SK-N-SH (cell line): ENCODE measurements around the gene ARF1. TPM values are rescaled to one million over a fixed set of nuclear protein-coding genes. Genes with fewer than 3 reads are reported as not detected.

ENCODE experiments used
- CTCF ChIA-PET: fragments of 300-600, 350-600 bp; formaldehyde crosslinking; extraction: SDS; loops from one replicate; lab custom pipeline; 2021; lab: Yijun Ruan, JAX
- POLR2A ChIA-PET: fragments of 350-600 bp; sonication (Branson Sonifier 250); formaldehyde crosslinking; extraction: SDS; loops from one replicate; lab custom pipeline; 2020; ENCODE audit warnings: antibody characterized with exemption, inconsistent platforms; lab: Yijun Ruan, JAX
- DNase-seq: peaks from one replicate; pipeline ENCODE4 v3.0.0; 2012
- H2AFZ ChIP-seq: fragments of 200-600 bp; sonication (generic); 2 replicates; pipeline ENCODE4 v1.8.1; 2016; ENCODE audit warnings: antibody characterized with exemption, mild to moderate bottlenecking, low read depth
- H3F3A ChIP-seq: fragments of 200-600 bp; sonication (generic); replicated peaks from 2 replicates; pipeline ENCODE3; 2016; ENCODE audit warnings: antibody characterized with exemption, mild to moderate bottlenecking; ENCODE audit not compliant: insufficient read depth
- H3K27ac ChIP-seq, 2 experiments: fragments of 200-500 bp in 1 of 2; fragments of 200-600 bp in 1 of 2; sonication (Bioruptor generic) in 1 of 2; sonication (generic), shearing (Covaris generic) in 1 of 2; 2 replicates each; pipeline versions ENCODE4 v1.5.1 to v1.6.1; 2014 to 2016; ENCODE audit warnings: low read depth in 2 of 2, inconsistent platforms in 1 of 2, low read length in 1 of 2, mild to moderate bottlenecking in 1 of 2, mixed read lengths in 1 of 2
- H3K27me3 ChIP-seq: fragments of 200-600 bp; sonication (generic), shearing (Covaris generic); 2 replicates; pipeline ENCODE4 v1.6.1; 2016; ENCODE audit warnings: mixed run types; ENCODE audit not compliant: insufficient read depth
- H3K36me3 ChIP-seq, 2 experiments: fragments of 200-500 bp in 1 of 2; fragments of 200-600 bp in 1 of 2; sonication (Bioruptor generic) in 1 of 2; sonication (generic) in 1 of 2; replicated peaks in 1 of 2; 2 replicates each; pipeline versions ENCODE3 to v1.5.1; 2014 to 2016; ENCODE audit warnings: low read length in 1 of 2, mild to moderate bottlenecking in 1 of 2; ENCODE audit not compliant: insufficient read depth in 2 of 2, control insufficient read depth in 1 of 2
- H3K4me1 ChIP-seq, 2 experiments: fragments of 200-500 bp in 1 of 2; fragments of 200-600 bp in 1 of 2; sonication (Bioruptor generic) in 1 of 2; sonication (generic), shearing (Covaris generic) in 1 of 2; 2 replicates each; pipeline versions ENCODE4 v1.5.1 to v1.6.1; 2014 to 2016; ENCODE audit warnings: low read depth in 1 of 2, low read length in 1 of 2, mixed run types in 1 of 2; ENCODE audit not compliant: insufficient read depth in 2 of 2, control insufficient read depth in 1 of 2
- H3K4me2 ChIP-seq: fragments of 200-600 bp; sonication (generic), shearing (Covaris generic); 2 replicates; pipeline ENCODE4 v1.6.1; 2017; ENCODE audit warnings: mixed run types
- H3K4me3 ChIP-seq, 2 experiments: fragments of 200-500 bp in 1 of 2; fragments of 200-600 bp in 1 of 2; sonication (Bioruptor generic) in 1 of 2; sonication (generic), shearing (Covaris generic) in 1 of 2; 2 replicates each; pipeline versions ENCODE4 v1.5.1 to v1.8.1; 2014 to 2016; ENCODE audit warnings: low read depth in 2 of 2, inconsistent platforms in 1 of 2, low read length in 1 of 2, mild to moderate bottlenecking in 1 of 2, mixed read lengths in 1 of 2, moderate library complexity in 1 of 2
- H3K79me2 ChIP-seq: fragments of 200-600 bp; sonication (generic); 2 replicates; pipeline ENCODE4 v1.8.1; 2017; ENCODE audit warnings: mild to moderate bottlenecking; ENCODE audit not compliant: insufficient read depth
- H3K9ac ChIP-seq: fragments of 200-600 bp; sonication (generic); 2 replicates; pipeline ENCODE4 v1.6.1; 2017; ENCODE audit warnings: mixed run types
- H3K9me2 ChIP-seq: fragments of 200-600 bp; sonication (generic); 2 replicates; pipeline ENCODE4 v1.6.1; 2017; ENCODE audit warnings: mixed run types
- H3K9me3 ChIP-seq: fragments of 200-600 bp; sonication (generic); 2 replicates; pipeline ENCODE4 v1.6.1; 2017; ENCODE audit warnings: mixed run types, mild to moderate bottlenecking, moderate library complexity
- H4K20me1 ChIP-seq: fragments of 200-600 bp; sonication (generic); 2 replicates; pipeline ENCODE4 v1.6.1; 2017; ENCODE audit warnings: mild to moderate bottlenecking, mixed run types; ENCODE audit not compliant: insufficient read depth
- CHD2 ChIP-seq: fragments of 150-350 bp; IDR thresholded peaks from 2 replicates; pipeline ENCODE4 v1.6.1; 2018; ENCODE audit warnings: low read length; ENCODE audit not compliant: partially characterized antibody
- EZH2phosphoT487 ChIP-seq: fragments of 200-600 bp; sonication (generic); IDR thresholded peaks from 2 replicates; pipeline ENCODE4 v1.6.1; 2017; ENCODE audit warnings: low read depth, mixed run types, mild to moderate bottlenecking, antibody characterized with exemption, moderate library complexity, borderline replicate concordance
- FOSL2 ChIP-seq: IDR thresholded peaks from 2 replicates; pipeline ENCODE4 v1.4.0; 2012; ENCODE audit warnings: low read depth, mild to moderate bottlenecking, moderate library complexity, borderline replicate concordance
- FOXM1 ChIP-seq: IDR thresholded peaks from 2 replicates; pipeline ENCODE4 v1.4.0; 2012; ENCODE audit warnings: low read depth, mild to moderate bottlenecking
- GATA2 ChIP-seq: sonication (generic); formaldehyde crosslinking; IDR thresholded peaks from 2 replicates; pipeline ENCODE4 v1.5.0; 2020; ENCODE audit warnings: mild to moderate bottlenecking, missing genetic modification reagents
- MXI1 ChIP-seq: IDR thresholded peaks from 2 replicates; pipeline ENCODE4 v1.6.1; 2012; ENCODE audit warnings: mild to moderate bottlenecking, low read depth, low read length, improper control_type of control experiment
- NFIC ChIP-seq: IDR thresholded peaks from 2 replicates; pipeline ENCODE4 v1.4.0; 2012; ENCODE audit warnings: borderline replicate concordance
- NRF1 ChIP-seq: IDR thresholded peaks from 2 replicates; pipeline ENCODE4 v1.6.1; 2012; ENCODE audit warnings: low read depth, mild to moderate bottlenecking, low read length
- POLR2AphosphoS5 ChIP-seq: IDR thresholded peaks from 2 replicates; pipeline ENCODE4 v1.6.1; 2012; ENCODE audit warnings: low read depth, low read length
- RCOR1 ChIP-seq: fragments of 150-350 bp; IDR thresholded peaks from 2 replicates; pipeline ENCODE4 v1.6.1; 2017; ENCODE audit warnings: antibody characterized with exemption, low read length
- RFX5 ChIP-seq: IDR thresholded peaks from 2 replicates; pipeline ENCODE4 v1.6.1; 2012; ENCODE audit warnings: mild to moderate bottlenecking, improper control_type of control experiment, low read length
- RXRA ChIP-seq: IDR thresholded peaks from 2 replicates; pipeline ENCODE4 v1.4.0; 2012; ENCODE audit warnings: low read depth, mild to moderate bottlenecking, borderline replicate concordance
- SIN3A ChIP-seq: IDR thresholded peaks from 2 replicates; pipeline ENCODE4 v1.6.1; 2012; ENCODE audit warnings: low read depth, mild to moderate bottlenecking, low read length, moderate library complexity, borderline replicate concordance
- SMC3 ChIP-seq: IDR thresholded peaks from 2 replicates; pipeline ENCODE4 v1.6.1; 2012; ENCODE audit warnings: low read depth, low read length, improper control_type of control experiment
- TCF12 ChIP-seq: IDR thresholded peaks from 2 replicates; pipeline ENCODE4 v1.4.0; 2012
- WGBS: methylation state at CpG from one replicate; pipeline ENCODE4 v1.1.6; 2017; ENCODE audit warnings: low lambda C conversion rate; 5-methylcytosine and 5-hydroxymethylcytosine counted together
- polyA plus RNA-seq, 3 experiments: library from polyadenylated mRNA; depleted of rRNA; stranded (reverse); fragments of >200 nt; gene quantifications; 2 replicates each; pipeline ENCODE4 v1.2.3, GENCODE V29; 2012
- TF ChIP-seq, protein P1 (sequence below): fragments of 150-350 bp; IDR thresholded peaks from 2 replicates; pipeline ENCODE4 v1.6.1; 2017; ENCODE audit warnings: antibody characterized with exemption, low read length, low read depth, borderline replicate concordance
- TF ChIP-seq, protein P2 (sequence below): IDR thresholded peaks from 2 replicates; pipeline ENCODE4 v1.4.0; 2012; ENCODE audit warnings: low read depth, borderline replicate concordance
- TF ChIP-seq, protein P3 (sequence below): fragments of 150-350 bp; IDR thresholded peaks from 2 replicates; pipeline ENCODE4 v1.6.1; 2016; ENCODE audit warnings: mild to moderate bottlenecking, low read depth, low read length
- TF ChIP-seq, protein P4 (sequence below): IDR thresholded peaks from 2 replicates; pipeline ENCODE4 v1.4.0; 2012; ENCODE audit warnings: low read depth, borderline replicate concordance
- TF ChIP-seq, protein P5 (sequence below): IDR thresholded peaks from 2 replicates; pipeline ENCODE4; 2012

ARF1 gene
- polyA plus RNA-seq, 1 of the 3 experiments (the other 2 are of a cell fraction) = 713 TPM

DNA sequence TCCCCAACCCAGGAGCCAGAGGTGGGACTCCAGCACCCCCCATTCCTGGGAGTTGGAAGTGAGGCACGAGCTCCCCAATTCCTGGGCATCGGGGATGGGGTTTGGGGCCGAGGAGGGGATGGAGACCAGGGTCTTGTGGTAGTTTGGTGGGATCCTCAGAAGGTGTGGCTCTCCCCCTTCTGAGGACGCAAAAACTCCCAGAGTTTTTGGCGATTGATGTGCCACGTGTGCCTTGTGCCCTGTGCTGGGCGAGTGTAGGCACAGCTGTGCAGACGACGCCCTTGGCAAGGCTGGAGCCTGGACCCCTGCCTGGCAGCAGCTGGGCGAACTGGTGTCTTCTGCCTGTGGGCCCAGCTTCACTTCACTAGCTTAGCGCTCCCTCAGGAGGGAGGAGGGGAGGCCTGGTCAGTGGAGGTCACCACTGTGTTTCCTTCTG lies 60.2 kb downstream of the ARF1 start:
- Histone ChIP-seq H3K4me3 (no peak overlapping the region), H2AFZ (no peak overlapping the region), H3K4me2 (peak overlapping the region; percentile 100; the same call in 1 of the 2 replicates), H3K9me3 (no peaks in the 10 kb centered on the region), H3K36me3 (peaks cover 4 to 22% of the 10 kb centered on the region in 2 experiments)
- 86% methylated on average over 10 of the region's 11 CpGs for WGBS
- TF ChIP-seq CHD2 = no peak
- TF ChIP-seq, all 33 proteins: peak for 0
- Histone ChIP-seq H3K27ac (no peak overlapping the region; a peak in 1 of 4 replicates), H3K27me3 (no peaks in the 10 kb centered on the region), H3K79me2 (peaks cover 69% of the 10 kb centered on the region), H3K9me2 (no peaks in the 10 kb centered on the region), H3K9ac (peak overlapping the region; percentile 98; the same call in 1 of the 2 replicates), H3K4me1 (peaks cover 23% of the 10 kb centered on the region in 2 experiments; a peak in 2 of 4 replicates), H3F3A (no peaks in the 10 kb centered on the region), H4K20me1 (peaks cover 63% of the 10 kb centered on the region)
- ChIA-PET POLR2A (interaction anchor here (1.1 kb wide), 1 partner anchor 9 kb away, joined by 3 read pairs; no protein-coding TSS in a partner anchor), CTCF (interaction anchor here (5.4 kb wide), 1 partner anchor 23 kb away, joined by 24 read pairs; the partner anchor contains the start of gene IBA57)
- DNase-seq = no peak

DNA sequence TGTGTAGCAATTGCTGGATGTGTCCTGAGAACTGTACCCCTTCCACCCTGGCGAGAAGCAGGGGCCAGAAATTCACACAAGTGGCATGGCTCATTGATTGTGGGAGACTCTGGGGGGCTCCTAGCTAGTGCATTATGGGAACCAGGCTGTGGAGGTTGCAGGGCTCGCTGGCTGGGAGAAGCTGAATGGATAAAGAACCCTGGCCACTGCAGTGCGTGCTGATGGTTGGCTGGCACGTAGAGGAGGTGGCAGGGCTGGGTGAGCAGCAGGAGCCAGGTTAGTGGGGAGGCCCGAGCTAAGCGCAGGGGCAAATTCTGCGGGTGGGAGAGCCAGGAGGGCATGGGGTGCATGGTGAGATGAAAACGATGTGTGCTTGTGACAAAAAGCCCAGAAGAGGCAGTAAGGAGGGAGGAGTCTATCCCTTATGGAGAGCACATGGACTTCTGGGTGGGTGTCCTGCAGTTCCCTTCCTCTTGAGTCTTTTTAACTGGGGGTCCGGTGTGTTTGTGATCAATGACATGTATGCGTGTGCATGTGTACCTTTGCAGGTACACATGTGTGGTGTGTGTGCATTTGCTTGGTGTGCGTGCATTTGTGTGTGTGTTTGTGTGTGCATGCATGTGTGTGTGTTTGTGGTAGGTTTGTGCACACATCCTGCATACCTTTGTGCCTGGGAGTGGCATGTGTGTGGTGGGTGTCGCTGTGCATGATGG lies 61.1 kb downstream of the ARF1 start:
- Histone ChIP-seq H3K4me3 (no peak overlapping the region), H3K27ac (no peak overlapping the region), H3K4me2 (peak overlapping the region; percentile 100; the same call in 1 of the 2 replicates), H3K9ac (no peak overlapping the region)
- CTCF ChIA-PET = interaction anchor here (1.7 to 5.4 kb wide), 2 partner anchors 13 to 22 kb away, joined by 5 to 24 read pairs; partner anchors contain the start of gene IBA57
- TF ChIP-seq SIN3A (no peak), MXI1 (no peak), RCOR1 (no peak), NRF1 (no peak), TCF12 (no peak), RFX5 (no peak), GATA2 (no peak), POLR2AphosphoS5 (no peak), FOSL2 (no peak), FOXM1 (no peak), RXRA (no peak), SMC3 (no peak), NFIC (no peak), EZH2phosphoT487 (no peak)
- TF ChIP-seq, protein P1, sequence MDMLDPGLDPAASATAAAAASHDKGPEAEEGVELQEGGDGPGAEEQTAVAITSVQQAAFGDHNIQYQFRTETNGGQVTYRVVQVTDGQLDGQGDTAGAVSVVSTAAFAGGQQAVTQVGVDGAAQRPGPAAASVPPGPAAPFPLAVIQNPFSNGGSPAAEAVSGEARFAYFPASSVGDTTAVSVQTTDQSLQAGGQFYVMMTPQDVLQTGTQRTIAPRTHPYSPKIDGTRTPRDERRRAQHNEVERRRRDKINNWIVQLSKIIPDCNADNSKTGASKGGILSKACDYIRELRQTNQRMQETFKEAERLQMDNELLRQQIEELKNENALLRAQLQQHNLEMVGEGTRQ = no peak
- TF ChIP-seq, protein P2, sequence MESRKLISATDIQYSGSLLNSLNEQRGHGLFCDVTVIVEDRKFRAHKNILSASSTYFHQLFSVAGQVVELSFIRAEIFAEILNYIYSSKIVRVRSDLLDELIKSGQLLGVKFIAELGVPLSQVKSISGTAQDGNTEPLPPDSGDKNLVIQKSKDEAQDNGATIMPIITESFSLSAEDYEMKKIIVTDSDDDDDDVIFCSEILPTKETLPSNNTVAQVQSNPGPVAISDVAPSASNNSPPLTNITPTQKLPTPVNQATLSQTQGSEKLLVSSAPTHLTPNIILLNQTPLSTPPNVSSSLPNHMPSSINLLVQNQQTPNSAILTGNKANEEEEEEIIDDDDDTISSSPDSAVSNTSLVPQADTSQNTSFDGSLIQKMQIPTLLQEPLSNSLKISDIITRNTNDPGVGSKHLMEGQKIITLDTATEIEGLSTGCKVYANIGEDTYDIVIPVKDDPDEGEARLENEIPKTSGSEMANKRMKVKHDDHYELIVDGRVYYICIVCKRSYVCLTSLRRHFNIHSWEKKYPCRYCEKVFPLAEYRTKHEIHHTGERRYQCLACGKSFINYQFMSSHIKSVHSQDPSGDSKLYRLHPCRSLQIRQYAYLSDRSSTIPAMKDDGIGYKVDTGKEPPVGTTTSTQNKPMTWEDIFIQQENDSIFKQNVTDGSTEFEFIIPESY = no peak
- TF ChIP-seq, protein P3, sequence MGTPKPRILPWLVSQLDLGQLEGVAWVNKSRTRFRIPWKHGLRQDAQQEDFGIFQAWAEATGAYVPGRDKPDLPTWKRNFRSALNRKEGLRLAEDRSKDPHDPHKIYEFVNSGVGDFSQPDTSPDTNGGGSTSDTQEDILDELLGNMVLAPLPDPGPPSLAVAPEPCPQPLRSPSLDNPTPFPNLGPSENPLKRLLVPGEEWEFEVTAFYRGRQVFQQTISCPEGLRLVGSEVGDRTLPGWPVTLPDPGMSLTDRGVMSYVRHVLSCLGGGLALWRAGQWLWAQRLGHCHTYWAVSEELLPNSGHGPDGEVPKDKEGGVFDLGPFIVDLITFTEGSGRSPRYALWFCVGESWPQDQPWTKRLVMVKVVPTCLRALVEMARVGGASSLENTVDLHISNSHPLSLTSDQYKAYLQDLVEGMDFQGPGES = no peak
- TF ChIP-seq, protein P4, sequence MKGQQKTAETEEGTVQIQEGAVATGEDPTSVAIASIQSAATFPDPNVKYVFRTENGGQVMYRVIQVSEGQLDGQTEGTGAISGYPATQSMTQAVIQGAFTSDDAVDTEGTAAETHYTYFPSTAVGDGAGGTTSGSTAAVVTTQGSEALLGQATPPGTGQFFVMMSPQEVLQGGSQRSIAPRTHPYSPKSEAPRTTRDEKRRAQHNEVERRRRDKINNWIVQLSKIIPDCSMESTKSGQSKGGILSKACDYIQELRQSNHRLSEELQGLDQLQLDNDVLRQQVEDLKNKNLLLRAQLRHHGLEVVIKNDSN = no peak
- TF ChIP-seq, protein P5, sequence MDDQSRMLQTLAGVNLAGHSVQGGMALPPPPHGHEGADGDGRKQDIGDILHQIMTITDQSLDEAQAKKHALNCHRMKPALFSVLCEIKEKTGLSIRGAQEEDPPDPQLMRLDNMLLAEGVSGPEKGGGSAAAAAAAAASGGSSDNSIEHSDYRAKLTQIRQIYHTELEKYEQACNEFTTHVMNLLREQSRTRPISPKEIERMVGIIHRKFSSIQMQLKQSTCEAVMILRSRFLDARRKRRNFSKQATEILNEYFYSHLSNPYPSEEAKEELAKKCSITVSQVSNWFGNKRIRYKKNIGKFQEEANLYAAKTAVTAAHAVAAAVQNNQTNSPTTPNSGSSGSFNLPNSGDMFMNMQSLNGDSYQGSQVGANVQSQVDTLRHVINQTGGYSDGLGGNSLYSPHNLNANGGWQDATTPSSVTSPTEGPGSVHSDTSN = no peak
- TF ChIP-seq, all 33 proteins: peak for 0
- Histone ChIP-seq H3K9me2 (no peaks in the 10 kb centered on the region), H2AFZ (no peak overlapping the region), H3K27me3 (no peaks in the 10 kb centered on the region), H3K9me3 (no peaks in the 10 kb centered on the region), H4K20me1 (peaks cover 69% of the 10 kb centered on the region), H3K79me2 (peaks cover 69% of the 10 kb centered on the region), H3K36me3 (peaks cover 4 to 31% of the 10 kb centered on the region in 2 experiments), H3F3A (no peaks in the 10 kb centered on the region), H3K4me1 (peaks cover 23% of the 10 kb centered on the region in 2 experiments; a peak in 2 of 4 replicates)
- peak; percentile 15 for DNase-seq
- POLR2A ChIA-PET = interaction anchor here (1.1 kb wide), 1 partner anchor 9 kb away, joined by 3 read pairs; no protein-coding TSS in a partner anchor
- 89% methylated on average over 12 of the region's 12 CpGs for WGBS
